Fibroblast of mammary gland (primary cell): ENCODE data around the gene SMYD3.
A peak's percentile ranks its signal among the peaks of the same experiment; 100 is the strongest.

Experiments used
- DNase-seq: peaks from one replicate; pipeline ENCODE4 v3.0.0-alpha.2; 2010; ENCODE audit warnings: low read depth
- H3K4me3 ChIP-seq: 2 replicates; pipeline ENCODE4 v1.5.1; 2011; ENCODE audit warnings: low read depth, mild to moderate bottlenecking, low read length, moderate library complexity; ENCODE audit not compliant: control insufficient read depth
- TF ChIP-seq, protein P1 (sequence below): conservative IDR thresholded peaks from 2 replicates; pipeline ENCODE4 v1.5.1; 2011; ENCODE audit warnings: low read depth, low read length, inconsistent platforms; ENCODE audit not compliant: control insufficient read depth, insufficient read depth

The SMYD3 gene

GRCh38 chr1:245987997-245988392, 519.1 kb downstream of the SMYD3 start:
- no peak for DNase-seq
- H3K4me3 ChIP-seq: no peak overlapping the region
- TF ChIP-seq, protein P1, sequence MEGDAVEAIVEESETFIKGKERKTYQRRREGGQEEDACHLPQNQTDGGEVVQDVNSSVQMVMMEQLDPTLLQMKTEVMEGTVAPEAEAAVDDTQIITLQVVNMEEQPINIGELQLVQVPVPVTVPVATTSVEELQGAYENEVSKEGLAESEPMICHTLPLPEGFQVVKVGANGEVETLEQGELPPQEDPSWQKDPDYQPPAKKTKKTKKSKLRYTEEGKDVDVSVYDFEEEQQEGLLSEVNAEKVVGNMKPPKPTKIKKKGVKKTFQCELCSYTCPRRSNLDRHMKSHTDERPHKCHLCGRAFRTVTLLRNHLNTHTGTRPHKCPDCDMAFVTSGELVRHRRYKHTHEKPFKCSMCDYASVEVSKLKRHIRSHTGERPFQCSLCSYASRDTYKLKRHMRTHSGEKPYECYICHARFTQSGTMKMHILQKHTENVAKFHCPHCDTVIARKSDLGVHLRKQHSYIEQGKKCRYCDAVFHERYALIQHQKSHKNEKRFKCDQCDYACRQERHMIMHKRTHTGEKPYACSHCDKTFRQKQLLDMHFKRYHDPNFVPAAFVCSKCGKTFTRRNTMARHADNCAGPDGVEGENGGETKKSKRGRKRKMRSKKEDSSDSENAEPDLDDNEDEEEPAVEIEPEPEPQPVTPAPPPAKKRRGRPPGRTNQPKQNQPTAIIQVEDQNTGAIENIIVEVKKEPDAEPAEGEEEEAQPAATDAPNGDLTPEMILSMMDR: no peak

DNA sequence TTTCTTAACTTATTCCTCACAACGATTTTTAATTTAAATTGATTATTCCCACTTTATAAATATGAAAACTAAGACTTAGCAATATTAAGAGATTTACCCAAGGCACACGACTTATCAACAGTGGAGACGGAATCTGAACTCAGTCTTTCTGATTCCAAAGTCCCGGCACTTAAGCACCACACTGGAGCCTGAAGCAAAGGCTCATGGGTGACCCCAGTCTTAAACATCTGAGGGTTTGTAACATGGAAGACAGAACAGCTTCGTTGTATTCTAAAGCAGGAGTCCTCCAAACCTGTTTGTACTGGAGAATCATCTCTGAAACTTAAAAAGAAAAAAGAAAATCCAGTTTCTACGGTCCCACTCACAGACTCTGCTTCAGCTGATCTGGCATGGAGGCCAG, 519.5 kb downstream of the SMYD3 start:
- TF ChIP-seq, protein P1: no peak

DNA sequence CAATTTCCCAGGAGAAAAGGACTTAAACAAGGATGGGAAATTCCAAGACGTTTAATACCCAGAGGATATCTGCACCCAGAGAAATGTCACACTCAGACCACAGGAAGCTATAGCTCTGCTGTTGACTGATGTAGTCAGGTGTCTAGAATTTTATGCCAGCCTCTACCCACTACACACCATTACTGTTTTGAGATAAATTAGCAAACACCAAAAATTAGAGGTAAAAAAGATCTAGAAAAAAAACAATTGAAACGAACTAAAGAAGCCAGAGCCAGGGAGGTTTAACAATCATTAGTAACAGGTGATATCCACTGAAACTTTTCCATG, 519.9 kb downstream of the SMYD3 start:
- TF ChIP-seq, protein P1: no peak
- H3K4me3 ChIP-seq: no peak overlapping the region
- DNase-seq: no peak

More for the DNA sequence above, 519.5 kb downstream of the SMYD3 start:
- H3K4me3 ChIP-seq: no peak overlapping the region
- DNase-seq: no peak

DNA sequence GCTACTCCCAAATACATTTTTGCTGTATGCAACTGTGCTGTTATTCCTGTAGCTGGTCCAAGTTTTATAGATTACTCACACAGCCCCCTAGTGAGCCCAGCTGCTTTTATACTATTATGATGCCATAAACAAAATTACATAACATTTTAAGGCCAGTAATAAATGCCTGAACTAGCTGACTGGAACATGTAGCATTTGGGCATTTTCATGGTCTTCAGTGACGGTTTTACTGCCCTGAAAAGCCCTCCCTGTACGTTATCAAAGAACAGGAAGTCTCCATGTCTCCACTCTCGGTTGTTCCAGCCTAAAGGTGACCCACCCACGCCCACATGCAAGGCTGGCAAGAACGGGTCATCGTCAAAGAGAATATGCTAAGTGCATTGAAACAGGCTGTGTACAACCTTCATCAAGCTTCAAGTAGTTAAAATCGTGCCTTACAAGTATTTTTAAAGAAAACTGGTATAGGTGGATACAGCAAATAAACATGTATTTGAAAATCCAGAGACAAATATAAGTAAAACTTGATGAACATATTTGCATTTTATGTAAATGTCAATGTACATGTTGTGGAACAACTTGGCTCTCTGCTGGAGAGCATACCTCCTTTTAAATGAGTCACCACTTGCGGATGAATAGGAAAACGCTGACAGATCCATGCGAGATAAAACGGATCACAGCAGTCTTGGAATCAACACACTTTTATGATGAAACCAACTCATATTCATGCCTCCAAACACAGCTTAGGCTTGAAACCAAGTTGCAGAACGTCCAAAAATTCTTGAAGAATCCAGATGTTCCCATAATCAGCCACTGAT, 520.5 kb downstream of the SMYD3 start:
- TF ChIP-seq, protein P1: peak; percentile 1
- DNase-seq: peak; percentile 89
- no peak overlapping the region for H3K4me3 ChIP-seq

- TF ChIP-seq, protein P1: no peak
- H3K4me3 ChIP-seq: no peak overlapping the region
- DNase-seq: no peak
Observed at GRCh38 chr1:245984390-245985155, 522.5 kb downstream of the SMYD3 start.

GRCh38 chr1:245983294-245983967, 523.6 kb downstream of the SMYD3 start:
- DNase-seq: no peak

More at GRCh38 chr1:245983294-245983967, 523.6 kb downstream of the SMYD3 start:
- TF ChIP-seq, protein P1: no peak
- no peak overlapping the region for H3K4me3 ChIP-seq
